Liver (tissue), 9 donors: ENCODE measurements around the gene MPPED2. TPM values are rescaled to one million over a fixed set of nuclear protein-coding genes. Genes with fewer than 3 reads are reported as not detected.

ENCODE experiments used
- DNase-seq: peaks from one replicate; pipeline ENCODE4 v3.0.0-alpha.2; 2017; ENCODE audit warnings: low spot score
- H3K27ac ChIP-seq, 2 donors: one replicate each; pipeline ENCODE4 v1.7.0; 2013; ENCODE audit warnings: inconsistent platforms in 2 of 2, low read length in 2 of 2, control low read depth in 1 of 2, low read depth in 1 of 2, mild to moderate bottlenecking in 1 of 2
- H3K27me3 ChIP-seq, 4 donors: one replicate each; pipeline versions ENCODE4 v1.6.1 to v1.7.0; 2013; ENCODE audit warnings: low read length in 3 of 4, inconsistent platforms in 1 of 4, mild to moderate bottlenecking in 1 of 4, moderate library complexity in 1 of 4; ENCODE audit not compliant: control insufficient read depth in 4 of 4, insufficient read depth in 4 of 4
- H3K36me3 ChIP-seq, 4 donors: one replicate each; pipeline versions ENCODE4 v1.6.1 to v1.7.0; 2013; ENCODE audit warnings: low read length in 3 of 4, mild to moderate bottlenecking in 3 of 4, low read depth in 1 of 4, moderate library complexity in 1 of 4; ENCODE audit not compliant: control insufficient read depth in 4 of 4, insufficient read depth in 3 of 4
- H3K4me1 ChIP-seq, 4 donors: one replicate each; pipeline versions ENCODE4 v1.6.1 to v1.7.0; 2013; ENCODE audit warnings: low read length in 3 of 4, mild to moderate bottlenecking in 3 of 4, moderate library complexity in 1 of 4; ENCODE audit not compliant: control insufficient read depth in 4 of 4, insufficient read depth in 4 of 4
- H3K4me3 ChIP-seq, 3 donors: one replicate each; pipeline versions ENCODE4 v1.6.1 to v1.7.0; 2013; ENCODE audit warnings: low read length in 3 of 3, control low read depth in 1 of 3, low read depth in 1 of 3, mild to moderate bottlenecking in 1 of 3
- H3K9ac ChIP-seq, 2 donors: one replicate each; pipeline ENCODE4 v1.7.0; 2013; ENCODE audit warnings: low read length in 2 of 2, mild to moderate bottlenecking in 2 of 2, moderate library complexity in 2 of 2, control low read depth in 1 of 2, low read depth in 1 of 2
- H3K9me3 ChIP-seq, 4 donors: one replicate each; pipeline versions ENCODE4 v1.6.1 to v1.7.0; 2013; ENCODE audit warnings: low read length in 3 of 4; ENCODE audit not compliant: control insufficient read depth in 4 of 4
- ATF3 ChIP-seq: IDR thresholded peaks from 2 replicates; pipeline ENCODE4 v1.6.1; 2016; ENCODE audit warnings: antibody characterized with exemption
- FOXA1 ChIP-seq: IDR thresholded peaks from 2 replicates; pipeline ENCODE4 v1.6.1; 2016; ENCODE audit warnings: antibody characterized with exemption
- FOXA2 ChIP-seq: IDR thresholded peaks from 2 replicates; pipeline ENCODE4 v1.6.1; 2016; ENCODE audit warnings: antibody characterized with exemption
- HNF4A ChIP-seq, 2 donors: conservative IDR thresholded peaks; 2 replicates each; pipeline ENCODE4 v1.6.1; 2016; ENCODE audit warnings: antibody characterized with exemption in 2 of 2, mild to moderate bottlenecking in 2 of 2
- HNF4G ChIP-seq: IDR thresholded peaks from 2 replicates; pipeline ENCODE4 v1.6.1; 2016; ENCODE audit warnings: antibody characterized with exemption
- JUND ChIP-seq, 2 donors: IDR thresholded peaks; 2 replicates each; pipeline ENCODE4 v1.6.1; 2016; ENCODE audit warnings: antibody characterized with exemption in 2 of 2
- MAX ChIP-seq: IDR thresholded peaks from 2 replicates; pipeline ENCODE4 v1.6.1; 2016; ENCODE audit warnings: antibody characterized with exemption
- NR2F2 ChIP-seq: IDR thresholded peaks from 2 replicates; pipeline ENCODE4 v1.6.1; 2016; ENCODE audit warnings: antibody characterized with exemption
- RAD21 ChIP-seq, 2 donors: IDR thresholded peaks; 2 replicates each; pipeline ENCODE4 v1.6.1; 2016; ENCODE audit warnings: antibody characterized with exemption in 2 of 2, mild to moderate bottlenecking in 2 of 2
- REST ChIP-seq: IDR thresholded peaks from 2 replicates; pipeline ENCODE4 v1.6.1; 2016; ENCODE audit warnings: antibody characterized with exemption, mild to moderate bottlenecking
- RXRA ChIP-seq, 2 donors: IDR thresholded peaks; 2 replicates each; pipeline ENCODE4 v1.6.1; 2017 to 2018; ENCODE audit warnings: antibody characterized with exemption in 2 of 2, mild to moderate bottlenecking in 1 of 2
- SP1 ChIP-seq: IDR thresholded peaks from 2 replicates; pipeline ENCODE4 v1.6.1; 2018; ENCODE audit warnings: antibody characterized with exemption, mild to moderate bottlenecking
- TAF1 ChIP-seq: conservative IDR thresholded peaks from 2 replicates; pipeline ENCODE4 v1.6.1; 2016; ENCODE audit warnings: antibody characterized with exemption, mild to moderate bottlenecking
- ZBTB33 ChIP-seq: IDR thresholded peaks from 2 replicates; pipeline ENCODE4 v1.6.1; 2016; ENCODE audit warnings: antibody characterized with exemption
- WGBS: extraction: QIAGEN DNeasy Blood & Tissue Kit; methylation state at CpG from one replicate; pipeline ENCODE4 v1.1.7; 2013; 5-methylcytosine and 5-hydroxymethylcytosine counted together
- polyA plus RNA-seq, 2 donors: library from polyadenylated mRNA; stranded (reverse) in 1 of 2; unstranded in 1 of 2; fragments of 200-250 nt in 1 of 2; fragments of >200 nt in 1 of 2; fragmentation: Nextera tagmentation in 1 of 2; extraction: Ambion mirVana in 1 of 2; gene quantifications; one replicate each; pipeline versions ENCODE4 v1.2.1 to v1.2.3, GENCODE V29; 2013 to 2015
- total RNA-seq, 2 donors: library from RNA; depleted of rRNA; stranded (reverse); fragments of >200 nt; gene quantifications; one replicate each; pipeline ENCODE4 v1.2.3, GENCODE V29; 2014
- donor health status: healthy.
- donor health status: healthy.
- donor health status: healthy.
- donor health status: healthy.
- donor health status: healthy.

Gene MPPED2
- total and polyA plus RNA-seq, 4 donors, result 0.22 to 1.6 (median 0.47) TPM

- DNase-seq, result no peak
- no peak overlapping the region for H3K9ac ChIP-seq
- H3K27ac ChIP-seq, result no peak overlapping the region
- TF ChIP-seq NR2F2, result no peak
- TF ChIP-seq JUND (IDR thresholded peaks at IDR 0.05), result no peak
- no peak for TF ChIP-seq RXRA (IDR thresholded peaks at IDR 0.05)
- no peak for TF ChIP-seq SP1
- no peak for TF ChIP-seq HNF4G
- TF ChIP-seq MAX, result no peak
- no peak for TF ChIP-seq FOXA2
- no peak for TF ChIP-seq REST
- no peak for TF ChIP-seq FOXA1
- TF ChIP-seq HNF4A (conservative IDR thresholded peaks at IDR 0.05), result no peak
- no peak for TF ChIP-seq ATF3
- no peak overlapping the region for H3K4me3 ChIP-seq
- no peaks in the 10 kb centered on the region for H3K27me3 ChIP-seq
- H3K9me3 ChIP-seq, result no peaks in the 10 kb centered on the region
- H3K4me1 ChIP-seq, result no peaks in the 10 kb centered on the region
- H3K36me3 ChIP-seq, result no peaks in the 10 kb centered on the region
These were observed 109.1 kb downstream of the MPPED2 start for GRCh38 chr11:30477061-30477460.

GRCh38 chr11:30474151-30474954, 111.8 kb downstream of the MPPED2 start:
- TF ChIP-seq ZBTB33 (no peak), RAD21 (IDR thresholded peaks at IDR 0.05) (no peak), TAF1 (no peak), SP1 (no peak), JUND (IDR thresholded peaks at IDR 0.05) (no peak)
- no peaks in the 10 kb centered on the region for H3K4me1 ChIP-seq
- 88% methylated on average over 4 of the region's 4 CpGs for WGBS
- DNase-seq, result no peak
- no peak overlapping the region for H3K27ac ChIP-seq
- no peak overlapping the region for H3K4me3 ChIP-seq
- no peaks in the 10 kb centered on the region for H3K36me3 ChIP-seq
- no peaks in the 10 kb centered on the region for H3K27me3 ChIP-seq
- no peaks in the 10 kb centered on the region for H3K9me3 ChIP-seq
- no peak overlapping the region for H3K9ac ChIP-seq
